ENCODE results near the gene KRTAP1-4. TPM values are rescaled to one million over a fixed set of nuclear protein-coding genes. Genes with fewer than 3 reads are reported as not detected.

The KRTAP1-4 gene
- total and polyA plus RNA-seq, 2 of the 8 experiments (the other 6 are each of a cell fraction or from before 2014, with no cell fraction given) = not detected

GRCh38 chr17:41060052-41060604 is 30.1 kb upstream of the KRTAP1-4 start, which contains the start of gene KRTAP2-3 (continued):
- TF ChIP-seq CHD7 (IDR thresholded peaks at IDR 0.05; ENCODE audit: insufficient replicate concordance, low read length) = no peak

All from H1 (cell line).